OCI-LY7 (cell line): ENCODE measurements around the gene SHOX.

Source experiments
- CTCF ChIP-seq: fragments of 200-600 bp; sonication (generic); conservative IDR thresholded peaks from 2 replicates; pipeline ENCODE4 v1.5.1; 2014; ENCODE audit warnings: mild to moderate bottlenecking, antibody characterized with exemption, low read length, moderate library complexity, mixed read lengths
- EZH2phosphoT487 ChIP-seq: fragments of 200-600 bp; sonication (generic); IDR thresholded peaks from 2 replicates; pipeline ENCODE4 v1.6.1; 2018; ENCODE audit warnings: low read depth, borderline replicate concordance, mild to moderate bottlenecking, mixed run types, antibody characterized with exemption, low read length, moderate library complexity, mixed read lengths

- TF ChIP-seq CTCF (no peak), EZH2phosphoT487 (no peak)
These were observed 7.4 kb upstream of the SHOX start for GRCh38 chrX:623268-623598.
